NCI-H1105 (cell line): Measurements from ENCODE around the gene MSN.

Experiments
- DNase-seq: peaks from one replicate; lab custom pipeline; 2025; lab: John Stamatoyannopoulos, UW

The MSN gene

GRCh38 chrX:65674204-65674893 lies 6.9 kb downstream of the MSN start:
- no peak for DNase-seq

- no peak for DNase-seq
Observed at GRCh38 chrX:65677954-65678469, 10.6 kb downstream of the MSN start.

- no peak for DNase-seq
Observed at GRCh38 chrX:65679071-65679540, 11.7 kb downstream of the MSN start.

- DNase-seq: no peak
Observed at GRCh38 chrX:65681810-65682209, 14.4 kb downstream of the MSN start.

GRCh38 chrX:65685112-65685511 lies 17.7 kb downstream of the MSN start:
- DNase-seq: no peak

- no peak for DNase-seq
Observed at GRCh38 chrX:65686236-65686635, 18.8 kb downstream of the MSN start.

- DNase-seq: no peak
Observed at GRCh38 chrX:65687367-65687766, 19.9 kb downstream of the MSN start.

- no peak for DNase-seq
Observed at GRCh38 chrX:65688403-65688871, 21.0 kb downstream of the MSN start.

- no peak for DNase-seq
Observed at GRCh38 chrX:65689377-65689776, 21.9 kb downstream of the MSN start.

- DNase-seq: no peak
Observed at GRCh38 chrX:65690057-65690855, 22.8 kb downstream of the MSN start.

- no peak for DNase-seq
Observed at GRCh38 chrX:65695849-65696449, 28.5 kb downstream of the MSN start.

GRCh38 chrX:65696613-65697012 lies 29.2 kb downstream of the MSN start:
- no peak for DNase-seq

- no peak for DNase-seq
Observed at GRCh38 chrX:65697211-65697641, 29.8 kb downstream of the MSN start.

- no peak for DNase-seq
Observed at GRCh38 chrX:65697915-65698796, 30.7 kb downstream of the MSN start.

GRCh38 chrX:65702956-65703355 lies 35.5 kb downstream of the MSN start:
- no peak for DNase-seq

- DNase-seq: no peak
Observed at GRCh38 chrX:65705439-65705838, 38.0 kb downstream of the MSN start.

GRCh38 chrX:65706041-65706828 lies 38.8 kb downstream of the MSN start:
- DNase-seq: no peak

GRCh38 chrX:65707151-65707550 lies 39.7 kb downstream of the MSN start:
- no peak for DNase-seq

GRCh38 chrX:65712005-65712806 lies 44.8 kb downstream of the MSN start:
- no peak for DNase-seq

- DNase-seq: no peak
Observed at GRCh38 chrX:65718538-65718937, 51.1 kb downstream of the MSN start.
